H1 (cell line): ENCODE data around the gene MAFB. TPM values are rescaled to one million over a fixed set of nuclear protein-coding genes. Genes with fewer than 3 reads are reported as not detected.

Experiments used
- CTCF ChIA-PET: fragments of 300-600 bp; sonication (Branson Sonifier 250); formaldehyde crosslinking; loops from one replicate; lab custom pipeline; 2021; ENCODE audit not compliant: partially characterized antibody; lab: Charles Lee
- POLR2A ChIA-PET: fragments of 300-600 bp; sonication (Branson Sonifier 250); formaldehyde crosslinking; loops from one replicate; lab custom pipeline; 2021; ENCODE audit warnings: inconsistent platforms; ENCODE audit not compliant: partially characterized antibody; lab: Charles Lee
- DNase-seq, 2 experiments: peaks; one replicate each; pipeline versions ENCODE4 v3.0.0 to v3.0.0-alpha.2; 2010 to 2022; ENCODE audit warnings: low spot score in 2 of 2, low read depth in 1 of 2, mixed read lengths in 1 of 2
- FAIRE-seq: peaks from 2 replicates; lab custom pipeline; 2011; peaks lifted over from hg19 to GRCh38; lab: Jason Lieb, UNC
- H2AFZ ChIP-seq: 2 replicates; pipeline ENCODE4 v1.8.1; 2012; ENCODE audit warnings: low read length, inconsistent platforms
- H2AK5ac ChIP-seq: 2 replicates; pipeline ENCODE4 v1.6.1; 2013; ENCODE audit warnings: low read depth, low read length
- H2BK120ac ChIP-seq: replicated peaks from 2 replicates; pipeline ENCODE3; 2013; ENCODE audit warnings: low read depth, low read length, inconsistent platforms
- H2BK12ac ChIP-seq: 2 replicates; pipeline ENCODE4 v1.6.1; 2013; ENCODE audit warnings: low read depth, low read length
- H2BK15ac ChIP-seq: 2 replicates; pipeline ENCODE4 v1.6.1; 2013; ENCODE audit warnings: low read length
- H2BK20ac ChIP-seq: 2 replicates; pipeline ENCODE4 v1.6.1; 2013; ENCODE audit warnings: low read length
- H2BK5ac ChIP-seq: 2 replicates; pipeline ENCODE4 v1.6.1; 2013; ENCODE audit warnings: low read depth, low read length
- H3K14ac ChIP-seq: 2 replicates; pipeline ENCODE4 v1.6.1; 2013; ENCODE audit warnings: inconsistent platforms; ENCODE audit not compliant: insufficient read length
- H3K18ac ChIP-seq: 2 replicates; pipeline ENCODE4 v1.6.1; 2013; ENCODE audit warnings: low read length; ENCODE audit errors: extremely low read depth
- H3K23ac ChIP-seq: 2 replicates; pipeline ENCODE4 v1.6.1; 2013; ENCODE audit warnings: inconsistent platforms; ENCODE audit not compliant: insufficient read length
- H3K23me2 ChIP-seq: 2 replicates; pipeline ENCODE4 v1.6.1; 2013; ENCODE audit warnings: low read depth, low read length
- H3K27ac ChIP-seq: 2 replicates; pipeline ENCODE4 v1.6.1; 2011; ENCODE audit warnings: low read depth, low read length, inconsistent platforms
- H3K27me3 ChIP-seq, 4 experiments: replicated peaks in 1 of 4; 1 replicate in 1 of 4; 2 replicates in 3 of 4; pipeline versions ENCODE4 v1.6.1 to v1.8.1; 2011 to 2013; ENCODE audit warnings: low read length in 3 of 4, mild to moderate bottlenecking in 3 of 4, inconsistent platforms in 2 of 4, mixed read lengths in 2 of 4, moderate library complexity in 1 of 4; ENCODE audit not compliant: control insufficient read depth in 3 of 4, insufficient read depth in 3 of 4; ENCODE audit errors: extremely low read depth in 1 of 4
- H3K36me3 ChIP-seq, 4 experiments: 2 replicates each; pipeline versions ENCODE4 v1.6.1 to v1.8.1; 2011 to 2013; ENCODE audit warnings: mild to moderate bottlenecking in 4 of 4, low read length in 3 of 4, moderate library complexity in 2 of 4, control low read depth in 1 of 4, inconsistent platforms in 1 of 4; ENCODE audit not compliant: insufficient read depth in 4 of 4, control insufficient read depth in 2 of 4
- H3K4ac ChIP-seq: replicated peaks from 2 replicates; pipeline ENCODE3; 2013; ENCODE audit warnings: low read length, low read depth, mixed read lengths, inconsistent platforms; ENCODE audit not compliant: insufficient read length
- H3K4me1 ChIP-seq, 4 experiments: replicated peaks in 1 of 4; 1 replicate in 1 of 4; 2 replicates in 3 of 4; pipeline versions ENCODE4 v1.6.1 to v1.8.1; 2011 to 2013; ENCODE audit warnings: low read length in 3 of 4, inconsistent platforms in 2 of 4, mixed read lengths in 1 of 4; ENCODE audit not compliant: insufficient read depth in 4 of 4, control insufficient read depth in 3 of 4
- H3K4me2 ChIP-seq, 2 experiments: 2 replicates each; pipeline versions ENCODE4 v1.6.1 to v1.8.1; 2011 to 2013; ENCODE audit warnings: low read depth in 2 of 2, low read length in 2 of 2, control low read depth in 1 of 2, inconsistent platforms in 1 of 2, mild to moderate bottlenecking in 1 of 2; ENCODE audit not compliant: insufficient read depth in 1 of 2
- H3K4me3 ChIP-seq, 4 experiments: fragments of 200-600, 300-600 bp in 1 of 4; sonication (generic), shearing (Covaris generic), sonication (Bioruptor Twin) in 1 of 4; 2 replicates each; pipeline versions ENCODE4 v1.5.1 to v1.8.1; 2011 to 2016; ENCODE audit warnings: low read length in 4 of 4, low read depth in 3 of 4, control low read depth in 2 of 4, inconsistent platforms in 2 of 4, mild to moderate bottlenecking in 2 of 4, mixed read lengths in 1 of 4, moderate library complexity in 1 of 4; ENCODE audit not compliant: insufficient read depth in 2 of 4; ENCODE audit errors: extremely low read depth in 1 of 4
- H3K56ac ChIP-seq: replicated peaks from 2 replicates; pipeline ENCODE3; 2013; ENCODE audit warnings: low read depth, mild to moderate bottlenecking, mixed read lengths, low read length, inconsistent platforms; ENCODE audit not compliant: insufficient read length
- H3K79me1 ChIP-seq: 2 replicates; pipeline ENCODE4 v1.6.1; 2013; ENCODE audit warnings: low read depth, low read length, control low read depth
- H3K79me2 ChIP-seq, 2 experiments: 2 replicates each; pipeline versions ENCODE4 v1.6.1 to v1.8.1; 2012 to 2013; ENCODE audit warnings: low read length in 2 of 2, mild to moderate bottlenecking in 2 of 2, inconsistent platforms in 1 of 2; ENCODE audit not compliant: insufficient read depth in 2 of 2, control insufficient read depth in 1 of 2
- H3K9ac ChIP-seq, 4 experiments: replicated peaks in 1 of 4; 1 replicate in 1 of 4; 2 replicates in 3 of 4; pipeline versions ENCODE4 v1.6.1 to v1.8.1; 2011 to 2013; ENCODE audit warnings: low read depth in 3 of 4, low read length in 3 of 4, control low read depth in 2 of 4, mild to moderate bottlenecking in 2 of 4, moderate library complexity in 2 of 4, inconsistent platforms in 1 of 4; ENCODE audit errors: extremely low read depth in 1 of 4
- H3K9me3 ChIP-seq, 2 experiments: 2 replicates each; pipeline versions ENCODE4 v1.6.1 to v1.8.1; 2012 to 2013; ENCODE audit warnings: mild to moderate bottlenecking in 2 of 2, moderate library complexity in 2 of 2, control low read depth in 1 of 2, inconsistent platforms in 1 of 2, low read depth in 1 of 2, low read length in 1 of 2, mixed read lengths in 1 of 2; ENCODE audit not compliant: insufficient read depth in 2 of 2
- H4K20me1 ChIP-seq, 2 experiments: replicated peaks in 1 of 2; 2 replicates each; pipeline versions ENCODE3 to v1.8.1; 2011 to 2013; ENCODE audit warnings: inconsistent platforms in 2 of 2, low read length in 2 of 2, mild to moderate bottlenecking in 1 of 2; ENCODE audit not compliant: insufficient read depth in 2 of 2, control insufficient read depth in 1 of 2
- H4K5ac ChIP-seq: 2 replicates; pipeline ENCODE4 v1.6.1; 2013; ENCODE audit warnings: low read length, low read depth, mixed read lengths, inconsistent platforms; ENCODE audit not compliant: insufficient read length
- H4K8ac ChIP-seq: 2 replicates; pipeline ENCODE4 v1.8.0; 2013; ENCODE audit warnings: mild to moderate bottlenecking, moderate library complexity, low read length, inconsistent platforms; ENCODE audit not compliant: insufficient read depth; ENCODE audit errors: extremely low read depth
- H4K91ac ChIP-seq: replicated peaks from 2 replicates; pipeline ENCODE3; 2013; ENCODE audit warnings: low read length, mixed read lengths, inconsistent platforms; ENCODE audit not compliant: insufficient read length
- CEBPB ChIP-seq: IDR thresholded peaks from 2 replicates; pipeline ENCODE4 v1.6.1; 2012; ENCODE audit warnings: low read depth, low read length
- CHD2 ChIP-seq: IDR thresholded peaks from 2 replicates; pipeline ENCODE4 v1.6.1; 2012; ENCODE audit warnings: low read length, improper control_type of control experiment
- CTBP2 ChIP-seq: IDR thresholded peaks from 2 replicates; pipeline ENCODE4 v1.7.0; 2011; ENCODE audit warnings: borderline replicate concordance, mild to moderate bottlenecking, moderate library complexity, mixed read lengths, low read length; ENCODE audit not compliant: insufficient read depth, insufficient read length
- FOSL1 ChIP-seq: IDR thresholded peaks from 2 replicates; pipeline ENCODE4 v1.6.1; 2011; ENCODE audit warnings: mild to moderate bottlenecking, low read depth, low read length, moderate library complexity; ENCODE audit not compliant: insufficient read depth
- GABPA ChIP-seq: IDR thresholded peaks from 2 replicates; pipeline ENCODE4 v1.6.1; 2011; ENCODE audit warnings: mild to moderate bottlenecking, low read length, moderate library complexity, borderline replicate concordance; ENCODE audit not compliant: insufficient read depth
- KDM5A ChIP-seq: fragments of 200-600 bp; IDR thresholded peaks from 2 replicates; pipeline ENCODE4 v1.7.1; 2012; ENCODE audit warnings: mild to moderate bottlenecking, low read length, inconsistent platforms, mixed read lengths
- MAFK ChIP-seq: IDR thresholded peaks from 2 replicates; pipeline ENCODE4 v1.6.1; 2012; ENCODE audit warnings: low read depth, mild to moderate bottlenecking, improper control_type of control experiment, low read length
- NANOG ChIP-seq: IDR thresholded peaks from 2 replicates; pipeline ENCODE4 v1.6.1; 2011; ENCODE audit warnings: low read length, low read depth, mild to moderate bottlenecking, inconsistent platforms; ENCODE audit not compliant: insufficient read depth, poor library complexity, severe bottlenecking
- POU5F1 ChIP-seq: IDR thresholded peaks from 2 replicates; pipeline ENCODE4 v1.6.1; 2011; ENCODE audit warnings: low read depth, mild to moderate bottlenecking, low read length, moderate library complexity
- RNF2 ChIP-seq: fragments of 200-900, 300-1000 bp; sonication (generic); IDR thresholded peaks from 2 replicates; pipeline ENCODE4 v1.7.1; 2016; ENCODE audit warnings: borderline replicate concordance, low read depth, mild to moderate bottlenecking, antibody characterized with exemption, low read length; ENCODE audit not compliant: poor library complexity, severe bottlenecking; ENCODE audit errors: missing control alignments
- SP2 ChIP-seq: IDR thresholded peaks from 2 replicates; pipeline ENCODE4 v1.6.1; 2012; ENCODE audit warnings: mild to moderate bottlenecking, low read length, inconsistent platforms
- TAF1 ChIP-seq: IDR thresholded peaks from 2 replicates; pipeline ENCODE4 v1.6.1; 2011; ENCODE audit warnings: mild to moderate bottlenecking, low read depth, low read length
- TAF7 ChIP-seq: optimal IDR thresholded peaks from 2 replicates; pipeline ENCODE3; 2011; ENCODE audit warnings: low read depth, mild to moderate bottlenecking, inconsistent platforms, low read length, moderate library complexity, borderline replicate concordance
- TBP ChIP-seq: IDR thresholded peaks from 2 replicates; pipeline ENCODE4 v1.6.1; 2011; ENCODE audit warnings: low read depth, low read length, improper control_type of control experiment
- ZNF274 ChIP-seq: IDR thresholded peaks from 2 replicates; pipeline ENCODE4 v1.7.0; 2012; ENCODE audit warnings: low read length, borderline replicate concordance; ENCODE audit errors: extremely low read depth
- WGBS, 2 experiments: shearing (Covaris generic) in 1 of 2; methylation state at CpG; one replicate each; pipeline versions ENCODE4 v1.1.6 to v1.1.7; 2013 to 2015; ENCODE audit warnings: low lambda C conversion rate in 2 of 2, mixed read lengths in 2 of 2, inconsistent platforms in 1 of 2, low coverage in 1 of 2, missing lambda C conversion rate in 1 of 2; ENCODE audit not compliant: insufficient replicate concordance in 2 of 2, insufficient coverage in 1 of 2, insufficient read length in 1 of 2; ENCODE audit errors: extremely low coverage in 1 of 2, missing lambda C conversion rate in 1 of 2; 5-methylcytosine and 5-hydroxymethylcytosine counted together
- polyA plus RNA-seq, 7 experiments: library from polyadenylated mRNA; depleted of rRNA in 3 of 7; stranded (reverse) in 5 of 7; unstranded in 2 of 7; fragments of >200 nt in 5 of 7; fragments of 200-250 nt in 2 of 7; gene quantifications; 1 replicate in 5 of 7; 2 replicates in 1 of 7; 4 replicates in 1 of 7; pipeline versions ENCODE4 v1.2.1 to v1.2.3, GENCODE V29; 2011 to 2013; ENCODE audit warnings: missing spikeins in 2 of 7, mixed read lengths in 2 of 7
- total RNA-seq: library from RNA; stranded (reverse); fragmentation: NEBNext Ultra II Directional; extraction: Animal tissue kit (Norgen Biotek cat#: 25700); gene quantifications from 2 replicates; pipeline ENCODE4 v1.2.1, GENCODE V29; 2021

Gene MAFB
- total and polyA plus RNA-seq, 2 of the 8 experiments (the other 6 are each of a cell fraction or from before 2014, with no cell fraction given), result 0.83 to 1.8 TPM

GRCh38 chr20:40724566-40724965 lies 35.5 kb upstream of the MAFB start:
- Histone ChIP-seq H2AK5ac (no peak overlapping the region), H3K4me3 (no peak overlapping the region), H4K20me1 (no peaks in the 10 kb centered on the region), H3K79me2 (no peaks in the 10 kb centered on the region), H4K5ac (no peak overlapping the region), H3K27me3 (no peaks in the 10 kb centered on the region), H2AFZ (no peak overlapping the region), H3K14ac (no peak overlapping the region), H3K18ac (no peak overlapping the region), H3K4me2 (no peak overlapping the region), H2BK20ac (no peak overlapping the region), H2BK5ac (no peak overlapping the region), H4K8ac (no peak overlapping the region), H3K9me3 (no peaks in the 10 kb centered on the region), H3K36me3 (no peaks in the 10 kb centered on the region), H3K27ac (no peak overlapping the region), H3K4me1 (peaks cover 0 to 2% (median 0%) of the 10 kb centered on the region in 4 experiments; a peak in 1 of 7 replicates), H2BK15ac (no peak overlapping the region), H3K23me2 (no peaks in the 10 kb centered on the region), H3K23ac (no peak overlapping the region), H3K4ac (no peak overlapping the region), H3K9ac (no peak overlapping the region), H4K91ac (no peak overlapping the region), H2BK12ac (no peak overlapping the region), H2BK120ac (no peak overlapping the region), H3K79me1 (no peaks in the 10 kb centered on the region), H3K56ac (no peak overlapping the region)
- POLR2A ChIA-PET, result no interaction called here
- FAIRE-seq (no peak), DNase-seq (no peak)
- CTCF ChIA-PET, result interaction anchor here (0.6 to 5.4 kb wide), 6 partner anchors 13 to 238 kb away, joined by 3 to 26 read pairs (median 6); no protein-coding TSS in a partner anchor
- 65% methylated on average over 7 of the region's 7 CpGs; no CpG with 5 or more reads in 1 of the 2 experiments for WGBS, 2 experiments
- no peak for TF ChIP-seq POU5F1
- no peak for TF ChIP-seq SP2
- no peak for TF ChIP-seq RNF2
- no peak for TF ChIP-seq ZNF274
- TF ChIP-seq CEBPB, result no peak
- no peak for TF ChIP-seq TBP
- TF ChIP-seq CHD2, result no peak
- no peak for TF ChIP-seq TAF1
- no peak for TF ChIP-seq NANOG
- no peak for TF ChIP-seq FOSL1
- TF ChIP-seq GABPA, result no peak
- TF ChIP-seq MAFK, result no peak
- TF ChIP-seq CTBP2, result no peak
- TF ChIP-seq TAF7, result no peak
- TF ChIP-seq KDM5A, result no peak
